Measurements from ENCODE around the gene ZNF644. TPM values are rescaled to one million over a fixed set of nuclear protein-coding genes. Genes with fewer than 3 reads are reported as not detected.

ZNF644 gene
- total RNA-seq, 1 donor from 2014 or later = 53.3 TPM

DNA sequence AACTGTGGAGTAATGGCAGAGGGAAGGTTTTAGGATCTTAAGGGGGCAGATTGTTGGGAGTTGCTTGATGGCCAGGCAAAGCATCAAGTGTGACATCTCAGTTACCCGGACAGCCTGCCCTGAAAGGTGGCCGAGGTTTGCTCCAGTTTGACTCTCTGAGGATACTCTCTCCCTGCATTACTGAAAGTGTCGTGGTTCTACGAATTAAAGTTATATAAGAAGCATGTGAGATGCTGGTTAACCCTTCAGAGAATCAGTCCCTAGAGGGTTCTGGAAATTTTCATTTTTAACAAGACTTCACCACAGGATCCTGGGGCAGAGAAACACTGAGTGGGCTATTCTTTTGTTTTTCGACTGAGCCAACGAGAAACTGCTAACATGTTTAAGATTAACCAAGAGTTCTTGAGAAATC is 689 bp upstream of the ZNF644 start:
- DNase-seq (ENCODE audit: low read depth) = no peak

DNA sequence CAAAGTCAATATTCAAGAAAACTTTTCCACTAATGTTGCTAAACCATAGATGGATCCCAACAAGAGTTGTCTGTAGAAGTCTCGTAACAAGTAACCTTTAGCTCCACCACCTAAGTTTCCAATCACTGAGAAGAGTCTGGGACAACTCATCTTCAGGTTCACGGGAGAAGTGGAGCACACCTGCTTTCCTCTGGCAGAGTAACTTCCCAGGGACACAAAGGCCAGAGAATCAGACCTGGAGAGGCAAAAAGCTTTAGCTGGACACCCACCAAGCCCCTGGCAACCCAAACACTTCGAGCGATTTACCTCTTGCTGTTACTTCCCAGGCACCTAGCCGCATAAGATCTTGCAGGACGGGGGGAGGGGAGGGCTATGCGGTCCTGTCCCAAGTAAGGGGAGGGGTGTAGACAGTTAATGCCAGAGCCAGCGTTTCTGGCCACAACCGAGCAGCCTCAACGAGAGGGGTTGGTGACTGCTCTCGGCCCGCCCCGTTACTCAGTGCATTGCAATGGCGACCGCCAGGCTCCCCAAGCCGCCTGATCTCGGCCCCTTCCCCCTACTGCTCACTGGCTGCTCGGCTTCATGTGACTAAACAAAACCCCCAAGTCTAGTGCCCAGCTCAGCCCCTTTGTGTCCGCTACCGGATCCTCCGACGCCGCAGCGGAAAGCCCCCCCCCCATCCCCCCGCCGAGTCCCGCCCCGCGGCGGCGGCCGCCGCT is 709 bp downstream of the ZNF644 start:
- peak; percentile 84 for DNase-seq (ENCODE audit: low read depth)

DNA sequence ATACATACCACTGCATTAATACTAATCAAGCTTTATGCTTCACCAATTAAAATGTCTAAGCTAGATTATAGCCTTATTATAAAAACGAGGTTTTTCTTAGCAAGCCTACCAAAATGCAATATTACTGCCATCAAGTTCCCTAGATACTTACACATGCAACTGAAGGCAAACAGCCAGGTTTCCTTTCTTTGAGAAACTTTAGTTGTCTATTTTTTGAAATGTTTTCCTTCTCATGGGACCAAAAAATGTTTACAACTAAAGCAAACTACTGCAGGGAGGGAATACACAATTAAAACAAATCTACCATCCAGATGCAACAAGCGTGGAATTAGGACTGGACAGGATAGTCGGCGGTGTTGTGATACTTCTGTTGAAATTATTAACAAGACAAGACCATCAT is 1.3 kb downstream of the ZNF644 start:
- no peak for DNase-seq (ENCODE audit: low read depth)

DNA sequence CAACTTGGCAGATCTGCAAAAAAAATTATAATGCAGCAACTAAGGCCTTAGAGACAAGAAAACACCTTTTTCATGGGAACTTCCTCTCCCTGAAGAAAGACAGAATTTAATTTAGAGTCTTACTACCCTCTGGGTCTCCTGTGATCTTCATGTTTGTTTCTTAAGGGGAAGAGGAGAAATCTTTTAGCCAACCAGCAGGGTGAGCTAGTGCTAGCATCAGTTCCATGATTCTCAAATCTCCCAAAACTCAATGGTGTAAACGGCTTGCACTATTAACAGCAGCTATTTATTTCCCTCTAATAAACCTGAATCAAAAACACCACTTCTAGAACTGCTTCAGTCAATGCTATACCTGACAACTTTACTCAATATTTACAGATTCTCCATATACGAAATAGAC is 3.8 kb downstream of the ZNF644 start:
- peak; percentile 16 for DNase-seq (ENCODE audit: low read depth)

DNA sequence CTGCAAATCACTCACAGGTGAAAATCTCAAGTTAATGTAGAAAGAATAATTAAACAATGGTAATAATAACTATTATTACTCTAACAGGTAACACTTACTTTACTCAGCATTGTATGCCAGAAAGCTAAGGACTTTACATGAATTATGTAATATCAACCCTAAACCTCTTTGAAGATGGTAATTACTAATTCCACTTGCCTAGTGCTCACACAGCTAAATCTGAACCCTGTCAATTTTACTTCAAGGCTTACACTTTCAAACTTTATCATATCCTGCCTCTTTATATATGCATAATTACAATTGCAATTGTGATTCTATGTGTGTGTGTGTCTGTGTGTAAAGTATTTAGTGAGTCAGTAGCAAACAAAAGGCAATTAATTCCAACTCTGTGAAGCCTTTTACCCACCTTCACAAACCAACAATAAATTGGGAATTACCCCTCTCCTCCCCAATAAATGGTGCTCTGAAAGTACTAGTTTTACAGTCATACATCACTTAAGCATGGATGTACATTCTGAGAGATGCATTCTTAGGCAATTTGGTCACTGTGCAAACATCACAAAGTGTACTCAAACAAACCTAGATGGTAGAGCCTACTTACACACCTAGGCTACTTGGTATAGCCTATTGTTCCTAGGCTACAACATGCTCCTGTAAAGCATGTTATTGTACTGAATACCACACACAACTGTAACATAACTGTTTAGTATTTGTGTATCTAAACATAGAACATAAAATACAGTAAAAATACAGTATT is 5.9 kb downstream of the ZNF644 start:
- DNase-seq (ENCODE audit: low read depth) = no peak

DNA sequence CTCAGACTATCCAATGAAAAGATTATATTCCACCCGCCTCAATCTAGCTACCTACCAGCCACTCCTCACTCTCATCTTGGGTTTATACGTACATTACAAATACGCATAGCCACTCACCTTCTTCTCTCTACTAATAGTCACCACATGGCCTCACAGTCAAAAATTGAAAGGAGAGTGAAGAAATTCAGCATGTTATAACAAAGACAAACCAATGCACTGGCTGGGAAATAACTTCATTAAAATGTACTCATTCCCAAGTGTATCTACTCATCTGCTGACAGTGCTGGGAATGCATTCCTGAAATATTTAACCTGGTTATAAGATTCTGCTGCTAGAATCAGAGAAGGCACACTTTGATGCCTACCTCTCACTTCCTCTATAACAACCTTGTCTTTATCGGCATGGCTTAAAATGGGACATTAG is 6.5 kb downstream of the ZNF644 start:
- DNase-seq (ENCODE audit: low read depth) = no peak

DNA sequence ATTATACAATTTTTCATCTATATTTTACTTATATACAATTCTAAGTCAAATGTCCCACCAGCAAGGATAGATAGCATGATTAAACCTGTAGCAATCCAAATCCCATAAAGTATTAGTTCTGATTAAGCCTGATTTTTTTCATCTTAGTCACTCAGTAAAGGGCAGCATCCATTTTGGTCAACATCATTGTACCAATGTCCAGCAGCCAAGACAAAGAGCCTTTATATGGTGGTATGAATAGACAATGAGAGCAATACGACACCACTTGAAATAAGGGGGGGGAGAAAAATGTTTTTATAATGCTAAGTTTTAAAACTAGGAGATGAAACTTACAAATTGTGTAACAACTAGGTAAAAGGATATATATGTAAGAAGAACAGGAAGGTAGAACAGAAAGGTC is 7.4 kb downstream of the ZNF644 start:
- DNase-seq (ENCODE audit: low read depth) = no peak

DNA sequence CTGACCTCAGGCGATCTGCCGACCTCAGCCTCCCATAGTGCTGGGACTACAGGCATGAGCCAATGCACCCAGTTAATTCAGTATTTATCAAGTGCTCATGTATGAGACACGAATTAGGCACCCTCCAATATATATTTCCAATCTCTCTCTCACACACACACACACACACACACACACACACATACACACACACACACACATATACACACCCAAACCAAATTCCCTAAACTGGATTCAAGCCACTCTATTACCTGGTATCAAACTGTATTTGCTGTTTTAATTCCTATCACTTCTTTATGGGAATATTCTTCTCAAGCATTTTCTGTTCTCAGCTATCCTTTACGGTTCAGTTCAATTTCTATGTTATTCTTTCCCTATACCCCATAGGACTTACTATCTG is 8.5 kb downstream of the ZNF644 start:
- no peak for DNase-seq (ENCODE audit: low read depth)

DNA sequence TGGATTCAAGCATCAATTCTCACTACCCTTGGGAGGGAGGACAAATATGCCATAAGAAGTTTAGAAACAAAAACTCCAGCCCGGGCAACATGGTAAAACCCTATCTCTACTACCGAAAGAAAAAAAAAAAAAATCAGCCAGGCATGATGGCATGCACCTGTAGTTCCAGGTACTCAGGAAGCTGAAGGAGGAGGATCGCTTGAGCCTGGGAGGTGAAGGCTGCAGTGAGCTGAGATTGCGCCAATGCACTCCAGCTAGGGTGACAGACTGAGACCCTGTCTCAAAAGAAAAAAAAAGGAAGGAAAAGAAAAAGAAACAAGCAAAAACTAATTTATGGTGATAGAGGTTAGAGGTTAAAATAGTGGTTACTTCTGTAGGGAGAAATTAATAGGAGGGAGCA is 9.6 kb downstream of the ZNF644 start:
- no peak for DNase-seq (ENCODE audit: low read depth)

DNA sequence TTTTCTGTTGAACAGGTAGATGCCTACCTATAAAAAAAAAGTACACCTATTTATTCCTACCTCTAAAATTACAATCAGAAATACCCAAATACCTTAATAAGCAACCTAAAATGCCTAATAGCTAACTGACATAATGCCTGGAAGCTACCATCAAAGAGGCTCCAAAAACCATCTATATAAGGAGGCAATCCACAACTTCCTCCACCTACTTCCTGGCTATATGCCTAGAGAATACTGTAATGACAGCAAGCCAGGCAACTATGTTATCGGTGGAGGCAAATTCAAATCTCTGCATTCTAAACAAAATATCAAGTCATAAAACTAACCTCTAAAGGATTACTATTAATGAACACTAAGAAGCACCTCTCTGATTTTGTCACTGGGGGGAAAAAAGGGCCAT is 10.1 kb downstream of the ZNF644 start:
- no peak for DNase-seq (ENCODE audit: low read depth)

DNA sequence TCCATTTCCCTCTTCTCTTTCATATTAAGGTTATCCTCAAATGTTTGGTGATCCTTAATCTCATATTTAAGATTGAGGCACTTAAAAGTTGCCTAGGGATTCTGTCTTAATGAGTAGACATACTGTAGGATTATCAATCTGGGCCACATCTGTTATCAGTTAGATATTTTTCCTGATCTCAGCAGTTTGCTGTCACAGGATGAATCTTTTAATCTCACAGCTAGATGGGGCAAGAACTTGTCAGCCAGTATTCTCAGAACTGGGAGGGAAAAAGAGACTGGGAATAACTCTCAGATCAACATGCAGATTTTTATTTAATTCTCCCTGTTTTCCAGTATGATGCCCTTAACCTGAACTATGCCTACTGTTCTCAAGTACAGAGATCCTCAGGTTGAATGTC is 14.0 kb downstream of the ZNF644 start:
- DNase-seq (ENCODE audit: low read depth) = no peak

DNA sequence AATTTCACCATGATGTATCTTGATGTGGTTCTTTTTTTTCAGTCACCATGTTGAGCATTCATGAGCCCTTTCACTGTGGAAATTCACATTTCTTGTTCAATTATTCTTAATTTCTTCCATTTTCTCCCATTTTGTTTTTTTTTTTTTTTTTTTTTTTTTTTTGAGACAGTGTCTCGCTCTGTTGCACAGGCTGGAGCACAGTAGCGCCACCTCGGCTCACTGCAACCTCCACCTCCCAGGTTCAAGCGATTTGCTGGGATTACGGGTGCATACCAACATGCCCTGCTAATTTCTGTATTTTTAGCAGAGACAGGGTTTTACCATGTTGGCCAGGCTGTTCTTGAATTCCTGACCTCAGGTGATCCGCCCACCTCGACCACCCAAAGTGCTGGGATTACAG is 14.7 kb downstream of the ZNF644 start:
- DNase-seq (ENCODE audit: low read depth) = no peak

DNA sequence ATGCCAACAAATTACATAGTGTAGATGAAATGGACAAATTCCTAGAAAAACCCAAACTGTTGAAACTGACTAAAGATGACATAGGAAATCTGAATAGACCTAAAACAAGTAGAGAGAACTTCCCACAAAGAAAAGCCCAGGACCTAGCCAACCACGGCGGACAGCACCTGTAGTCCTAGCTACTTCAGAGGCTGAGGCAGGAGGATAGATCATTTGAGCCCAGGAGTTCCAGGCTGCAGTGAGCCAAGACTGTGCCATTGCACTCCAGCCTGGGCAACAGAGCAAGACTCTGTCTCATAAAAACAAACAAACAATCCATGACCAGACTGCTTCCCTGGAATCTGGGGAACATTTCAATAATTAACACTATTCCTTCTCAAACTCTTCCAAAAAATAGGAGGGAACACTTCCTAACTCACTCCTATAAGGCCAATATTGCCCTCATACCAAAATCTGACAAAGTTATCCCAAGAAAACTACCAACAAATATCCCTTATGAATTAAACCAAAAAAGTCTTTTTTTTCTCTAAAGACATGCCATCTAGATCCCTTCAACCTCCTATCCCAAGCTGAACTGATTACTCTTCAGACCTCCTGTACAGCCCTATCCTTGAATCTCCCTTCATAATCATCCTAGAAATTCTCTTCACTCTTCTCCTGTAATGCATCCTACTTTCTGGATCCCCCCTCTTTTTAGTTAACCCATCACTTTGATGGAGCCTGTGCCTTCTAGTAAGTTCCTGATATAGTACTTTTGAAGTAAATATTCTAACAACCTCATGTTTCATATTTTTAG is 15.5 kb downstream of the ZNF644 start:
- DNase-seq (ENCODE audit: low read depth) = no peak

DNA sequence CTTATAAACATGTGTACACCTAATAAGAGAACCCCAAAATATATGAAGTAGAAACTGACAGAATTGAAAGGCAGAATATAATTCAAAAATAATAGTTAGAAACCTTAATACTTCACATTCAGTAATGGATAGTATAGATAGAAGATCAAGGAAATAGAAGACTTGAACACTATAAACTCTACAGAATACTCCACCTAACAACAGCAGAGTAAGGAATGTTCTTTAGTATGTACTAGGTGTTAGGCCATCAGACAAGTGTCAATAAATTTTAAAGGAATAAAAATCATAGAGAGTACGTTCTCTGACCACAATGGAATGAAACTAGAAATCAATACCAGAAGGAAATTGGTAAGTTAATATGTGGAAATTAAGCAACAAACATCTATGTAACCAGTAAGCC is 16.6 kb downstream of the ZNF644 start:
- DNase-seq (ENCODE audit: low read depth) = no peak

DNA sequence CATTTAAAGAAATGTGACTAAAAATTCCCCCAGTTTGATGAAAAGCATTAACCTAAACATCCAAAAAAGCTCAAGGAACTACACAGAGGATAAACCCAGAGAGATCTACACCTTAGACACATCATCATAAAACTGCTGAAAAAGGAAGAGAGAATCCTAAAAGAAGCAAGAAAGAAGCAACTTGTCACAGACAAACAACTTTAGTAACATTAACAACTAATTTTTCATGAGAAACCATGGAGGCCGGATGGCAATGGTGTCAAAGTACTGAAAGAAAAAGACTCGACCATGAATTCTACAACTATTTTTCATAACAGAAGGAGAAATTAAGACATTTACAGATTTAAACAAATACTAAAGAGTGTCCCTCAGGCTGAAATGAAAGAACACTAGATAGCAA is 17.7 kb downstream of the ZNF644 start:
- no peak for DNase-seq (ENCODE audit: low read depth)

DNA sequence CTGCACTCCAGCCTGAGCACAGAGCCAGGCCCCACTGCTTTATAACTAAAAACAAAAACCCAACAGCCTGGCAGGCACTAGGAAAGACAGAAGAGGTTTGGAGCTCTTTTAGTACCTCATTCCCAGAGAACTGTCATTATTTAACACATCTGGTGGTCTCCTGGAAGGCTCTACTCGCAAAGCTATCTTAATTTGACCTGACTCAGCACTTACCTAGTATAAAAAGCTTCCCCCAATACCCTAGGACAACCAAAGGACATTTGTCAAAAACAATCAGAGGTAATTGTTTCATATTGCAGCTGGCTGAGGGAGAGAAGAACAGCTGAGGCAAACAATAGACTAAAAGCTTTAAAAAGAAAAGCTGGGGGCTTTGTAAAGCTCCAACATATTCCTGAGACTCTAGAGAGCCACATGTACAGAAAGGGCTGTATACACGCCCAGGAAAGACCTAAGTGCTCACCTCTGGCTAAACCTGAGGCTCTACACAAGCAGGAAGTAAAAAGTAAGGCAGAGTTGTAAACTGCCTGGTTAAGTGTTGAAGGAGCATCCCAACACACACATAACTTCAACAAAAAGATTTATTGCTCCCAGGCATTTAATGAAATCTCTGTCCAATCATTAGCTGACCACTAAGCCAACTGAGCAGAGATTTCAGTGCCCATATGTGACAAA is 25.0 kb downstream of the ZNF644 start:
- peak; percentile 7 for DNase-seq (ENCODE audit: low read depth)

DNA sequence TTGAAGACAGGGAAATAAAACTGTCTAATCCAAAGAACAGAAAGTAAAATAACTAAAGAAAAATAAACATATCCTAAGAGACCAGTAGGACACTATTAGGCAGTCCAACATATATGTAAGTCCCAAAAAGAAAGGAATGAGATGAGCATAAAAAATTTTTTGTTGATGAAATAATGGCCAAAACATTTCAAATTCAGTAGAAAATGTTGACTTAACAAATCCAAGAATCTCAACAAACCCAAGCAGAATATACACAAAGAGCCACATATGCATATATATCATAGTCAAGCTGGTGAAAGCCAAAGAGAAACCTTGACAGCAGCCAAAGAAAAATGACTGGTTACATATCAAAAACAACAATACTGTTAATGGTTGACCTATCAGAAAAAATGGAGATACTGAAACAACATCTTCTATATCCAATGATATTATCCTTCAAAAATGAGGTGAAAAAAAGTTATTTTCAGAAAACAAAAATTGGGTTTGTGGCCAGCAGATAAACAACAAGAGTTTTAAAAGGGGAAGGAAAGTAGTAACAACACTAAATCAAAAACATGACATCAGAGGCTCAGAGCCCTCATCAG is 26.4 kb downstream of the ZNF644 start:
- no peak for DNase-seq (ENCODE audit: low read depth)

DNA sequence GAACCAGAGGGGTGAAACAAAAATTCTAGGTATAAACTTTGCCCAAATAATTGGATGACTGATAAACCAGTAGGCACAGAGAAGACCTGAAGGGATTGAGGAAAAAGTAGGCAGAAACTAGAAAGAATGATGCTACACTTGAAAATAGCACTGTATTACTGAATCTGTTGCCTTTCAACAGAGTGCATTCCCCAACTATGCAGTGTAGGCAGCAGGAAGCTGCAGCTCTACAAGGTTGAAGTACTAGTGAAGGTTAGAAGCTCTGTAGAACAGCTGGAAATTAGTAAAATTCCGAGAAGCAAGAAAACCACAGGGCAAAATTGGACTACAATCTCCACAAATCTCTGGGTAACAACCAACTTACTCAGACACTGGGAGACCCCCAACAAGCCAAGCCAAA is 27.4 kb downstream of the ZNF644 start:
- no peak for DNase-seq (ENCODE audit: low read depth)

DNA sequence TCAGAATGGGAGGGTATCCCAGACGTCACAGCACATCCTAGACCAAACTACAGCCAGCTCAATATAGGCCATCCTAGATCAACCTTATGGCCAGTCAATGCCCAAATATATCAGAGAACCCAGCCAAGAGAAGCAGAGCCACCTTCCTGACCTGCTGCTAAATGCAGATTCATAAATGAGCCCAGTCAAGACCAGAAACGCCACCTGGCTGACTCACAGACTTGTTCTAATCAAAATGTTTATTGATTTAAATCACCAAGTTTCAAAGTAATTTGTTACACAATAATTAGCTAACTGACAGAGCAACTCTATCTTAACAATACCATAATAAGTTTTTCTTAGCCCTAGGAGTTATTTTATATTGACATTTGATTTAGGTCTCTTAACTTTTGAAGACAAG is 28.6 kb downstream of the ZNF644 start:
- DNase-seq (ENCODE audit: low read depth) = no peak

DNA sequence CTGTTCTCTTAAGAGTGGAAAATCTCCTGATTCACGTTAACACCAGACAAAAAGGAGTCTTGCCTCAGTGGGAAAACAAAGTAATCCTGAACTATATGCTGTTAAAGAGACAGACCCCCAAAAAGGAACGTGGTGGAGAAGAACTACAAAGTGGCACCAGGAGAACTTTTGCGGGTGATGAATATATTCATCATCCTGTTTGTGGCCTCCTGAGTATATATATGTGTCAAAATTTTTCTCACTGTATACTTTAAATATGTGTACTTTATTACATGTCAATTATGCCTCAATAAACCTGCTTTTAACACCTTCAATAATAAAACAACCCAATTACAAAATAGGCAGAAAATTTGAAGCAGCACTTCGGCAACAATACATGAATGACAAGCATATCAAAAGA is 31.1 kb downstream of the ZNF644 start:
- DNase-seq (ENCODE audit: low read depth) = no peak

DNA sequence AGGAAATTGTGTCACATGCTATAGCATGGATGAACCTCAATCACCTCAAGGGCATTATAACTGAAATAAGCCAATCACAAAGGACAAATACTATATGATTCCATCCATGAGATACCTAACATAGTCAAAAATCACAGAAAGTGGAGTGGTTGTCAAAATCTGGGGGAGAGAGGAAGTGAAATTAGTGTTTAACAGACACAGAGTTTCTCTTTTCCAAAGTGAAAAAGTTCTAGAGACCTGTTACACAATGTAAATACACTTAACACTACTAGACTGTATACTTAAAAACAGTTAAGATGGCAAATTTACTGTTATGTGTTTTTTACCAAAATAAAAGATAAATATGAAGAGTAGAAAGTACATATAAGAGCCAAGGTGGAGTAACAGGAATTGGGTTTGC is 31.8 kb downstream of the ZNF644 start:
- DNase-seq (ENCODE audit: low read depth) = no peak

All from myocyte (in vitro differentiated cells).